Measurements from ENCODE around the gene INTS1.

The INTS1 gene

DNA sequence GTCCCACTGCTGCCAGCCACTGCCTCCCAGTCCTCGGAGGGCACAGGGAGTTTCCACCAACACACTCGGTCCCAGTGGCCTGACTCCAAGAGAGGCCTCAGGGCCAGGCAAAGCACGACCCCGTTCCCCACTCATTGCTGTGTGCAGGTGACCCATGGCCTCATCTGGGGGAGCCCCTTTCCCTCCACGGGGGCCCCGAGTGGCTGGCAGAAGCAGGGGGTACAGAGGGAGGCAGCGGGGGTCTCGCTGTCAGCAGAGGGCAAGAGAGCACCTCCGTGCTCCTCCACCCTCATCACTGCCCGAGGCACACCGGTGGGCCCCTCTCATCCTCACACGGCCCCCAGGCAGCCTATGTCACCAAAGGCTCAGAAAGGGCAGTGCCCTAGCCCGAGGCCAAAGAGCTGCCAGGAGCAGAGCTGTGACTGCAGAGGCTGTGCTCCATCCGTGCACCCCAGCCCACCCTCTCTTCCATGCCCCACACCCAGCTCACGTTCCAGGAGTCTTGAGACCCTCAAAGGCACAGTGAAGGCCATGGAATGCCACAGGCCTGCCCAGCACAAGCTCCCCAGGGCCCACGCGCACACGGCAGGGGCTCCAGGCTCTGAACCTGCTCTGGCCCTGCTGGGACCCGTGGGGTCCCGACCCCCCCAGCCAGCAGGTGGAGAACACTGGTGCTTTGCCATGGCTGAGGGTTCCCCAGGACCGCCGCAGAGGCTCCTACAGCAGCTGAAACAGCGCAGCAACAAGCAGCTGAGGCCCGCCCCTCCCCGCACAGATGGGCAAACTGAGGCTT lies 70.9 kb downstream of the INTS1 start:
- DNase-seq (ENCODE audit: low read depth): no peak

- DNase-seq (ENCODE audit: low read depth): peak; percentile 70
Measured at GRCh38 chr7:1432411-1433082, 71.6 kb downstream of the INTS1 start.

DNA sequence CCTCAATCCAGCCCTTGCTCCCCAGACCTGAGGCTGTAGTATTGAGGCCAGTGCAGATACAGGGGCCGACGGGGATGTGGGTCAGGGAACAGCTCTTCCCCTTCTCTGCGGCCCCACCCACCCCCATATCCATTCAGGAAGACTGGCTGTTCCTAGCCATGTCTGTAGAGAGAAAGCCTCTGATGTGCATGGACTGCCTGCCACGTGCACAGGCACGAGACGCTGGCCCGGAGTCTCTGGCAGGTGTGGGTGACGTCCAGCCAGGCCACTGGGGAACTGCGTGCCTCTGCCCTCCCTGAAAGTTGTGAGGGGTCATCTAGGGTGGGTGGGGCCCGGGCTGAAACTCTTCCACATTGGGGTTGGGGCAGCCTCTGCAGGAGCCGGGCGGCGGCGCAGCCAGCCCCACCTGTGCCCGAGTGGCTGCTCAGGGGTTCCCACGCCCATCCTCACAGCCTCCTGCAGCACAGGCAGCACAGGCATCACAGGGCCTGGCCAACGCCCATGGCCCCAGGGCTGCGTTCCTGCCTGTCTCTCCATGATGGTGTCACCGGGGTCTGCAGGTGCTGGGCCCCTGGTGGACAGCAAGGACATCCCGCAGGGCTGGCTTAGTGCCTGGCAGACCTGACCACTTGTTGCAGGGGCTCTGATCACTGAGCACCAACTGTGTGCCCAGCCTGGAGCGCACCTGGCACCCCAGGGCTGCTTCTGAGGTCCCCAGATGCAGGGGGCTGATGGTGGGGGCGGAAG lies 72.4 kb downstream of the INTS1 start:
- DNase-seq (ENCODE audit: low read depth): no peak

GRCh38 chr7:1431226-1431625 lies 73.0 kb downstream of the INTS1 start:
- no peak for DNase-seq (ENCODE audit: low read depth)

GRCh38 chr7:1430056-1430845 lies 73.9 kb downstream of the INTS1 start:
- DNase-seq (ENCODE audit: low read depth): no peak

DNA sequence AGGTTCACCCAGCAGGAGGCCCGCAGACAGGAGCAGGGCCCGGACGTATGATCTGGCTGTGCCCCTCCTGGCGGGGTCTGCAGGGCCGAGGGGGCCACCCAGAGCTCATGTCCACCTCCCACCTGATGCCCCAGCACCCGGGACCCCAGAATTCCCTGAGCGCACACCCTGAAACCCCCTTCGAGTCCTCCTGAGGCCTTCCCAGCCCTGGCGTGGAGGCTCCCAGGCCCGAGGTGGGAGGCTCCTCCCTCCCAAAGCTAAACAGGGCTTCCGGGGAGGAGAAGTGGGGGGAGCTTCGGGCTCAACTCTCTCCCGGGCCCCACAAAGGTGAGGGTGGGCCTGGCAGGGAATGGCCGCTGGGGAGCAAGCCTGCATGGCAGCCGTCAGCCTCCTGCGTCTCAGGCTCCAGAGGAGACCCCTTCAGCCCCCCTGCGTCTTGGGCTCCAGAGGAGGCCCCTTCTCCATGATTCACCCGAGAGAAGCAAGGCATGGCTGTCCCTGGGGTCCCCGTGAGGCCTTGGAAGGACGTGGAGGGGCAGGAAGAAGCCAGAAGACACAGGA lies 75.2 kb downstream of the INTS1 start:
- DNase-seq (ENCODE audit: low read depth): no peak

DNA sequence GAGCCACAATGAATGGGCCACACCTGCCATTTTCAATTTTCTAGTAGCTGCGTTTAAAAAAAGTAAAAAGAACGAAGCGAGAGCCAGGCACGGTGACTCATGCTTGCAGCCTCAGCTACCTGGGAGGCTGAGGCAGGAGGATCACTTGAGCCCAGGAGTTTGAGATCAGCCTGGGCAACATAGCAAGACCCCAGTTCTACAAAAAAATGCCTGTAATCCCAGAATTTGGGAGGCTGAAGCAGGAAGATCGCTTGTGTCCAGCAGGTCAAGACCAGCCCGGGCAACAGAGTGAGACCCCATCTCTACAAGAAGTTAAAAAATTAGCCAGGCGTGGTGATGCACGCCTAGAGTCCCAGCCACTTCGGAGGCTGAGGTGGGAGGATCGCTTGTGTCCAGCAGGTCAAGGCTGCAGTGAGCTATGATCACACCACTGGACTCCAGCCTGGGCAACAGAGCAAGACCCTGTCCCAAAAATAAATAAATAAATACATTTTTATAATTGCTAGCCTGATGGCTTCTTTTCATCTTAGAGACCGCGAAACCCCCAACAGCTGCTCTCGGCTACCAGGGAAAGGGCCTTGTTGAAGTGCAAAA lies 77.0 kb downstream of the INTS1 start:
- DNase-seq (ENCODE audit: low read depth): no peak

DNA sequence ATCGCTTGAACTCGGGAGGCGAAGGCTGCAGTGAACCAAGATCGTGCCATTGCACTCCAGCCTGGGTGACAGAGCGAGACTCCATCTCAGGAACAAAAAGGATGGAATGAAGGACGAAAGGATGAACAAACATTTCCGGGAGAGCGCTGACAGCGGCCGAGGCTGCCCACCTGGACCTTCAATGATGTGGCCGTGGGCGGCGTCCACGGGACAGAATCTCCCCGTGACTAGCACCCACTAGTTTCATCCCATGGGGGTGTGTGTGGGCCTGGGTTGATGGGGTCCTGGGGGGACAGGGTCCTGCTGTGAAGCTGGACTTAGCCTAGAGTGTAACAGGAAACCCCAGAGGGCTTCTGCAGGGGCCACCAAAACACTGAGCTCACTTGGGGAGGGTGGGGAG lies 77.7 kb downstream of the INTS1 start:
- DNase-seq (ENCODE audit: low read depth): no peak

GRCh38 chr7:1425292-1426136 lies 78.7 kb downstream of the INTS1 start:
- no peak for DNase-seq (ENCODE audit: low read depth)

DNA sequence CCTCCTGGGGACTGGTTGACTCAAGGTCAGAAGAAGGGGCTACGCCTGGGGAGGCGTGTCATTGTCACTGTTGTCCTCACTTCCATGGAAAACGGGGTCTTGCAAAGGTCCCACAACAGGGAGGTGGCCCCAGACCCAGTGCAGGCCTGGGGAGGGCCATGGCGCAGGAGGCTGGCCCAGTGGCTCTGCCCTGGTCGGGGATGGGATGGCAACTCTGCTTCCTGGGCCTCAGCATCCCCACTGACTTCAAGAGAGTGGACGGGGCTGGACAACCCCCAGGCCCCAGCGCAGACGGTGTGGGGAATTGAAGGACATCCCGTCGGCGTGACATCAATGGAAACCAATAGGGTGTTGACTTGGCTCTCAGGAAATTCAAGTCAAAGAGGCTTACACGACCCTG lies 80.1 kb downstream of the INTS1 start:
- no peak for DNase-seq (ENCODE audit: low read depth)

DNA sequence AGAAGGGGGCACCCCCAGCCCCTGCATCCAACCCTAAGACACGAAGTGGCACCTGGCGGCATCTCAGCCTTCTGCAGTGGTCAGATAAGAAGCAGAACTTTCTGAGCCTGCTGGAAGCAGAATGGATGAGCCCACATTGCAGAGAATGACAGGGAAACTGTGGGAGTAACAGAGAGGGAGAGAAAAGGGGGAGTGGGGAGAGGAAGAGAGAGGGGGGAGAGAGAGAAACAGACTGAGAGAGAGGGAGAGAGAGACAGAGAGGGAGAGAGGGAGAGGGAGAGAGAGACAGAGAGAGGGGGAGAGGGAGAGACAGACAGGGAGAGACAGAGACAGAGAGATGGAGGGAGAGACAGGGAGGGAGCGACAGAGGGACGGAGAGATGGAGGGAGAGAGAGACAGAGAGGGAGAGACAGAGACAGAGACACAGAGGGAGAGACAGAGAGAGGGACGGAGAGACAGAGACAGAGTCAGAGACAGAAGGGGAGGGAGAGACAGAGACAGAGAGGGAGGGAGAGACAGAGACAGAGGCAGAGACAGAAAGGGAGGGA lies 80.9 kb downstream of the INTS1 start:
- DNase-seq (ENCODE audit: low read depth): no peak

- no peak for DNase-seq (ENCODE audit: low read depth)
Measured at GRCh38 chr7:1422512-1423263, 81.5 kb downstream of the INTS1 start.

- no peak for DNase-seq (ENCODE audit: low read depth)
Measured at GRCh38 chr7:1421946-1422345, 82.2 kb downstream of the INTS1 start.

DNA sequence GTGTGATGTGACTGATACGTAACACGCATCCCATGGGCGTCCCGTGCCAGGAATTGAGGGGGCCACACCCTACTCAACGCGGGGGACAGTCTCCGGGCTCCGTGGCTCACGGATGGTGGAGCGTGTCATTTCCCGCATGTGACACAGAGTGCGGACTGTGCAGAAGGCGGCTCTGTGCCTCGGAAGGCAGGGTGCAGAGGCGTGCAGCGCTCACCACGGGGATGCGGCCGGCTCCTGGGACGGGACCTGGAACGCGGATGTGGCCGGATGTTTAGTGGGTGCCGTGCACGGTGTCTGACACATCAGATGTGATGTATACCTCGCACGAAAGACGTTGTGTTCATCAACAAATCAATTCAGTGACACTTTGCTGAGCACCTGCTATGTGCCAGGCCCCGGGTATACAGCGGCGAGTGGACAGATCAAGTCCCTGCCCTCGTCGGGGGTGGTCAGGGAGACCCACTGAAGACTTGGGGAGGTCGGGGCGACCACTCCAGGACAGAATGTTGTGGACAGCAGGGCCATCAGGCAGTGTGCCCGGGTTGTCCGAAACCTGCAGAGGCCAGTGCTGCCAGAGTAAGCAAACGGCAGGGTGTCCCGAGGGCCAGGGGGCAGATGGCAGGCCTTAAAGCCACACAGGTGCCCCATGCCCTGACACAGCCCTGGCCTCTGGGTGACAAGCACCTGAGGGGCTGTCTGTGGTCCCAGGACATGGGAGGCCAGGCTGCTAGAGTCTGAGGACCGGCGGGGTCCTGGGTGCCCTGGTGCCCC lies 83.0 kb downstream of the INTS1 start:
- no peak for DNase-seq (ENCODE audit: low read depth)
